ENCODE results near the gene SH3TC1.

Gene SH3TC1

GRCh38 chr4:8207314-8207713 lies 8.2 kb downstream of the SH3TC1 start:
- no peaks in the 10 kb centered on the region for H3K27me3 ChIP-seq (ENCODE audit: control insufficient read depth, low read length)
- H3K27ac ChIP-seq (ENCODE audit: low read depth, low read length), result no peak overlapping the region
- TF ChIP-seq EZH2phosphoT487 (IDR thresholded peaks at IDR 0.05; ENCODE audit: borderline replicate concordance, low read length) (no peak), CTCF (IDR thresholded peaks at IDR 0.05; ENCODE audit: low read depth, low read length, poor library complexity, severe bottlenecking) (no peak)
- H3K4me2 ChIP-seq (ENCODE audit: low read length), result no peak overlapping the region
- peaks cover 25% of the 10 kb centered on the region for H3K79me2 ChIP-seq (ENCODE audit: control insufficient read depth, low read length)
- peaks cover 11% of the 10 kb centered on the region for H3F3A ChIP-seq (ENCODE audit: control insufficient read depth, insufficient read depth)
- H3K9me3 ChIP-seq (ENCODE audit: control insufficient read depth, insufficient read depth, low read length), result no peaks in the 10 kb centered on the region
- H3K4me1 ChIP-seq (ENCODE audit: control insufficient read depth, low read length), result peaks cover 43% of the 10 kb centered on the region
- H4K20me1 ChIP-seq (ENCODE audit: control insufficient read depth, insufficient read depth, low read depth, low read length), result no peaks in the 10 kb centered on the region
- H3K9me2 ChIP-seq (replicated peaks; ENCODE audit: control insufficient read depth, low read length), result no peaks in the 10 kb centered on the region
- peaks cover 54% of the 10 kb centered on the region for H3K36me3 ChIP-seq (ENCODE audit: control insufficient read depth, low read length)
- no peak overlapping the region for H3K4me3 ChIP-seq (ENCODE audit: low read length)

- peaks cover 11% of the 10 kb centered on the region; the same call in 1 of the 2 replicates for H3F3A ChIP-seq (ENCODE audit: control insufficient read depth, insufficient read depth)
These were observed 9.5 kb downstream of the SH3TC1 start for GRCh38 chr4:8208565-8208964.

GRCh38 chr4:8209181-8209874 lies 10.2 kb downstream of the SH3TC1 start:
- Histone ChIP-seq H3F3A (ENCODE audit: control insufficient read depth, insufficient read depth) (peaks cover 11% of the 10 kb centered on the region; the same call in 1 of the 2 replicates), H3K9me3 (ENCODE audit: control insufficient read depth, insufficient read depth, low read length) (no peaks in the 10 kb centered on the region), H3K9me2 (replicated peaks; ENCODE audit: control insufficient read depth, low read length) (no peaks in the 10 kb centered on the region), H4K20me1 (ENCODE audit: control insufficient read depth, insufficient read depth, low read depth, low read length) (no peaks in the 10 kb centered on the region), H3K79me2 (ENCODE audit: control insufficient read depth, low read length) (peaks cover 5% of the 10 kb centered on the region), H3K27ac (ENCODE audit: low read depth, low read length) (no peak overlapping the region), H3K4me3 (ENCODE audit: low read length) (no peak overlapping the region), H3K36me3 (ENCODE audit: control insufficient read depth, low read length) (peaks cover 58% of the 10 kb centered on the region), H3K4me2 (ENCODE audit: low read length) (no peak overlapping the region), H3K4me1 (ENCODE audit: control insufficient read depth, low read length) (peaks cover 23% of the 10 kb centered on the region), H3K27me3 (ENCODE audit: control insufficient read depth, low read length) (no peaks in the 10 kb centered on the region)
- no peak for TF ChIP-seq CTCF (IDR thresholded peaks at IDR 0.05; ENCODE audit: low read depth, low read length, poor library complexity, severe bottlenecking)

More at GRCh38 chr4:8208565-8208964, 9.5 kb downstream of the SH3TC1 start:
- TF ChIP-seq EZH2phosphoT487 (IDR thresholded peaks at IDR 0.05; ENCODE audit: borderline replicate concordance, low read length) (no peak), CTCF (IDR thresholded peaks at IDR 0.05; ENCODE audit: low read depth, low read length, poor library complexity, severe bottlenecking) (no peak)
- H3K79me2 ChIP-seq (ENCODE audit: control insufficient read depth, low read length), result peaks cover 12% of the 10 kb centered on the region
- no peak overlapping the region for H3K27ac ChIP-seq (ENCODE audit: low read depth, low read length)
- H3K9me2 ChIP-seq (replicated peaks; ENCODE audit: control insufficient read depth, low read length), result no peaks in the 10 kb centered on the region
- H3K9me3 ChIP-seq (ENCODE audit: control insufficient read depth, insufficient read depth, low read length), result no peaks in the 10 kb centered on the region
- no peak overlapping the region for H3K4me3 ChIP-seq (ENCODE audit: low read length)
- no peaks in the 10 kb centered on the region for H3K27me3 ChIP-seq (ENCODE audit: control insufficient read depth, low read length)
- H3K4me1 ChIP-seq (ENCODE audit: control insufficient read depth, low read length), result peaks cover 31% of the 10 kb centered on the region
- no peaks in the 10 kb centered on the region for H4K20me1 ChIP-seq (ENCODE audit: control insufficient read depth, insufficient read depth, low read depth, low read length)
- no peak overlapping the region for H3K4me2 ChIP-seq (ENCODE audit: low read length)
- peaks cover 59% of the 10 kb centered on the region for H3K36me3 ChIP-seq (ENCODE audit: control insufficient read depth, low read length)
